Measurements from ENCODE around the gene SPX.

GRCh38 chr12:21527451-21528180 lies 1.5 kb downstream of the SPX start:
- TF ChIP-seq RFX5 (IDR thresholded peaks at IDR 0.05; ENCODE audit: low read depth, low read length): no peak
- TF ChIP-seq, protein P1, sequence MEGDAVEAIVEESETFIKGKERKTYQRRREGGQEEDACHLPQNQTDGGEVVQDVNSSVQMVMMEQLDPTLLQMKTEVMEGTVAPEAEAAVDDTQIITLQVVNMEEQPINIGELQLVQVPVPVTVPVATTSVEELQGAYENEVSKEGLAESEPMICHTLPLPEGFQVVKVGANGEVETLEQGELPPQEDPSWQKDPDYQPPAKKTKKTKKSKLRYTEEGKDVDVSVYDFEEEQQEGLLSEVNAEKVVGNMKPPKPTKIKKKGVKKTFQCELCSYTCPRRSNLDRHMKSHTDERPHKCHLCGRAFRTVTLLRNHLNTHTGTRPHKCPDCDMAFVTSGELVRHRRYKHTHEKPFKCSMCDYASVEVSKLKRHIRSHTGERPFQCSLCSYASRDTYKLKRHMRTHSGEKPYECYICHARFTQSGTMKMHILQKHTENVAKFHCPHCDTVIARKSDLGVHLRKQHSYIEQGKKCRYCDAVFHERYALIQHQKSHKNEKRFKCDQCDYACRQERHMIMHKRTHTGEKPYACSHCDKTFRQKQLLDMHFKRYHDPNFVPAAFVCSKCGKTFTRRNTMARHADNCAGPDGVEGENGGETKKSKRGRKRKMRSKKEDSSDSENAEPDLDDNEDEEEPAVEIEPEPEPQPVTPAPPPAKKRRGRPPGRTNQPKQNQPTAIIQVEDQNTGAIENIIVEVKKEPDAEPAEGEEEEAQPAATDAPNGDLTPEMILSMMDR (conservative IDR thresholded peaks at IDR 0.05; ENCODE audit: low read depth, low read length): no peak
- no peak for TF ChIP-seq MAZ (IDR thresholded peaks at IDR 0.05; ENCODE audit: borderline replicate concordance, low read depth, low read length)
- no peak for TF ChIP-seq POLR2A (IDR thresholded peaks at IDR 0.05; ENCODE audit: low read depth, low read length)
- no peak for TF ChIP-seq CEBPB (IDR thresholded peaks at IDR 0.05; ENCODE audit: low read depth, low read length)
- no peak for TF ChIP-seq FOS (IDR thresholded peaks at IDR 0.05; ENCODE audit: low read depth, low read length)
- TF ChIP-seq USF2 (IDR thresholded peaks at IDR 0.05; ENCODE audit: low read depth, low read length): no peak
- TF ChIP-seq SMC3 (IDR thresholded peaks at IDR 0.05; ENCODE audit: low read depth, low read length): no peak
- TF ChIP-seq MAFK (IDR thresholded peaks at IDR 0.05; ENCODE audit: low read depth, low read length): no peak
- TF ChIP-seq CHD1 (IDR thresholded peaks at IDR 0.05; ENCODE audit: low read depth, low read length): no peak
- no peak for TF ChIP-seq MXI1 (IDR thresholded peaks at IDR 0.05; ENCODE audit: borderline replicate concordance, low read depth, low read length)
- TF ChIP-seq, protein P2, sequence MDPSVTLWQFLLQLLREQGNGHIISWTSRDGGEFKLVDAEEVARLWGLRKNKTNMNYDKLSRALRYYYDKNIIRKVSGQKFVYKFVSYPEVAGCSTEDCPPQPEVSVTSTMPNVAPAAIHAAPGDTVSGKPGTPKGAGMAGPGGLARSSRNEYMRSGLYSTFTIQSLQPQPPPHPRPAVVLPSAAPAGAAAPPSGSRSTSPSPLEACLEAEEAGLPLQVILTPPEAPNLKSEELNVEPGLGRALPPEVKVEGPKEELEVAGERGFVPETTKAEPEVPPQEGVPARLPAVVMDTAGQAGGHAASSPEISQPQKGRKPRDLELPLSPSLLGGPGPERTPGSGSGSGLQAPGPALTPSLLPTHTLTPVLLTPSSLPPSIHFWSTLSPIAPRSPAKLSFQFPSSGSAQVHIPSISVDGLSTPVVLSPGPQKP (IDR thresholded peaks at IDR 0.05; ENCODE audit: borderline replicate concordance, low read depth, low read length): no peak
